ENCODE measurements around the gene C6. TPM values are rescaled to one million over a fixed set of nuclear protein-coding genes. Genes with fewer than 3 reads are reported as not detected.

The C6 gene
- total and polyA plus RNA-seq, 8 donors: 26.6 to 116 (median 60.7) TPM

DNA sequence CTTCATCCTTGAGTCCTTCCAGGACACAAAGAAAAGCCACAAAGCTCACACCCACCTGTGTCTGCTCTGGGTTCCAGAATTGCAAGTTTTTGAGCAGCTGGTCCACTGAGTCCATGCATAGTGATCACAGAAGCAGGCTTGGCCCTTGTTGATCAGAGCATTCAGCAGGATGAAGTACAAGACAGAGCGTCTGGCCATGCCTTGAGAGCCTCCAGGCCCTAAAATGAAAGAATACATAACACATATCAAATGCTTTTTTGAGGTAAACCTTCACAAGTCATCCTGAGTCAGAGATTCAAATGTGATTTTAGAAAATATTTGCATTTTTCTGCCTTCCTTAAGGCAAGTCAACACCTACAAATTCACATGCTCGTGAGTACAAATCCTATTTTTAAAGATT is 10.3 kb downstream of the C6 start:
- H3K4me3 ChIP-seq: no peak overlapping the region
- peaks cover 0 to 1% (median 0%) of the 10 kb centered on the region in 3 donors for H3K36me3 ChIP-seq
- DNase-seq (no peak), ATAC-seq (no peak), FAIRE-seq (no peak)
- 92 to 96% methylated on average over 2 of the region's 2 CpGs for WGBS, 2 donors
- no peaks in the 10 kb centered on the region for H3K4me1 ChIP-seq
- peaks cover 0 to 7% (median 0%) of the 10 kb centered on the region in 4 donors for H3K9me3 ChIP-seq
- no peak overlapping the region for H3K27ac ChIP-seq
- TF ChIP-seq, protein P1, sequence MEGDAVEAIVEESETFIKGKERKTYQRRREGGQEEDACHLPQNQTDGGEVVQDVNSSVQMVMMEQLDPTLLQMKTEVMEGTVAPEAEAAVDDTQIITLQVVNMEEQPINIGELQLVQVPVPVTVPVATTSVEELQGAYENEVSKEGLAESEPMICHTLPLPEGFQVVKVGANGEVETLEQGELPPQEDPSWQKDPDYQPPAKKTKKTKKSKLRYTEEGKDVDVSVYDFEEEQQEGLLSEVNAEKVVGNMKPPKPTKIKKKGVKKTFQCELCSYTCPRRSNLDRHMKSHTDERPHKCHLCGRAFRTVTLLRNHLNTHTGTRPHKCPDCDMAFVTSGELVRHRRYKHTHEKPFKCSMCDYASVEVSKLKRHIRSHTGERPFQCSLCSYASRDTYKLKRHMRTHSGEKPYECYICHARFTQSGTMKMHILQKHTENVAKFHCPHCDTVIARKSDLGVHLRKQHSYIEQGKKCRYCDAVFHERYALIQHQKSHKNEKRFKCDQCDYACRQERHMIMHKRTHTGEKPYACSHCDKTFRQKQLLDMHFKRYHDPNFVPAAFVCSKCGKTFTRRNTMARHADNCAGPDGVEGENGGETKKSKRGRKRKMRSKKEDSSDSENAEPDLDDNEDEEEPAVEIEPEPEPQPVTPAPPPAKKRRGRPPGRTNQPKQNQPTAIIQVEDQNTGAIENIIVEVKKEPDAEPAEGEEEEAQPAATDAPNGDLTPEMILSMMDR (IDR thresholded peaks at IDR 0.05): no peak
- no peaks in the 10 kb centered on the region for H3K27me3 ChIP-seq
- intact Hi-C loops (cut with DNase I): no loop called here

DNA sequence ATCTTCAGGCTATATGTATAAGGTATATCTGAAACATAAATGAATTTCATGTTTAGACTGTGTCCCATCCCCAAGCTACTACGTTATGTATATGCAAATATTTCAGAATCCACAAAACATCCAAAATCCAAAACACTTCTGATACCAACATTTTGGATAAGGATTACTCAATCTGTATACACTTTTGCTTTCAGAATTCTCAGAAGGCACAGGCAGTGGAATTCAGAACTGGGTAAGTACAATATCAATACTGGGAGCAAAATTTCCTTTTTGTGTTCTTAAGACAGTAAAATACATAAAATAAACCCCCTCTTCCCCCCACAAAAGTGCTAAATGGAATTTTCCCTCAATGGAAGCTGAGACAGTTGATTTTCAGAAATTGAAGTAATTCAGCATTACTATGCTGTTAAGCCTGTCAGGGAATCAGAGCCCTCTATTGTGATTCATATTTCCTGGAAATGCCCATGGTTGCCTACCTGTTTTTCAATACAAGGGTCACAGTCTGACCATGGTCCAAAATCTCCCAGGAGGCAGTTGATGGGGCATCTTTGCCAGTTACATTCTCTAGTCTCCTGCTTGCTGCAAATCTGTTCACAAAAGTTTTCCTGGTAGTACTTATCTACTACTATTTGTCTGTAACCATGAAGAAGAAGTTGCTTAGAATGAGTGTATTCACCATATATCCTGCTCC is 12.1 kb downstream of the C6 start:
- H3K27me3 ChIP-seq: no peaks in the 10 kb centered on the region
- FAIRE-seq (no peak), DNase-seq (no peak), ATAC-seq (no peak)
- 78 to 92% methylated on average over 1 of the region's 1 CpG for WGBS, 2 donors
- TF ChIP-seq, protein P1 (IDR thresholded peaks at IDR 0.05): no peak
- intact Hi-C loops (cut with DNase I): no loop called here
- no peak overlapping the region for H3K4me3 ChIP-seq
- H3K9me3 ChIP-seq: peaks cover 0 to 7% (median 0%) of the 10 kb centered on the region in 4 donors
- no peak overlapping the region for H3K27ac ChIP-seq
- H3K36me3 ChIP-seq: peaks cover 0 to 4% (median 0%) of the 10 kb centered on the region in 3 donors
- no peaks in the 10 kb centered on the region for H3K4me1 ChIP-seq

DNA sequence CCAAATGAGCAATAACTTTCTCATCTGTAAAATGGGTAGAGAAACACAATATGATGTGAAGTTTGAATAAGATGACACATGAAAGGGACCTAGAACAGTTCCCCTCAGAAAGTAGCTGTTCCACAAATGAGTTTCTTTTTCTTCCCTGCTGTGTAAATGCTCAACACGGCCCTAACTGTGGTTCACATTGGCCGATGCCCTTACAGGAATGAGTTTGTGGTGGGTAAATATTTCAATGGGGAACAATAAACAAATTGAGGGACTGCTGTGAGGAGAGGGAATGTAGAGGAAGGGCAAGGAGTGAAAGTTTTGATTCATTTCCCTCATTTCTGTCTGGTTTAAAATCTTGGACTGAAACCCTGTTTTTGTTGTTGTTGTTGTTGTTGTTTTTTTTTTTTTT is 12.8 kb downstream of the C6 start:
- Histone ChIP-seq H3K4me1 (no peaks in the 10 kb centered on the region), H3K27me3 (no peaks in the 10 kb centered on the region), H3K4me3 (no peak overlapping the region), H3K27ac (no peak overlapping the region), H3K36me3 (peaks cover 0 to 4% (median 0%) of the 10 kb centered on the region in 3 donors), H3K9me3 (peaks cover 0 to 5% (median 0%) of the 10 kb centered on the region in 4 donors)
- 77 to 84% methylated on average over 2 of the region's 2 CpGs for WGBS, 2 donors
- no peak for DNase-seq
- intact Hi-C loops (cut with DNase I): no loop called here
- FAIRE-seq: no peak
- TF ChIP-seq, protein P1 (IDR thresholded peaks at IDR 0.05): no peak
- ATAC-seq: no peak

DNA sequence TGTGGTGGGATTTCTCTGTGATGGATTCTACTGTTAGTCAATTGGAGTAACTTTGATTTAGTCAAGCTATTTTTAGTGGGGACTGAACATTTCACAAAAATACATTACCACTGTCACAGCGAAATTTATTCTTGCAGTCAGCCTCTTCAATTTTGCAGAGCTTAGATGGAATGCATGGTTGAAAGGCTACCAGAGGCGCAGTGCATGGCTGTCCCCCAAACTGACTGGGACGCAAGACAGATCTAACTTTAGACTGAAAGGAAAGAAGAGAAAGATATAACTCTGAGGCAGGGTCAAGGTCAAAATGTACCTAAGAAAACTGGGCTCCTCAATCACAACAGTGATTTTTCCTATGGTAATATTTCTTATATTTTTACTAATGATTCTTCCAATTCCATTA is 13.7 kb downstream of the C6 start:
- TF ChIP-seq, protein P1 (IDR thresholded peaks at IDR 0.05): no peak
- Histone ChIP-seq H3K27ac (no peak overlapping the region), H3K4me3 (no peak overlapping the region), H3K9me3 (no peaks in the 10 kb centered on the region), H3K36me3 (peaks cover 0 to 4% (median 0%) of the 10 kb centered on the region in 3 donors), H3K27me3 (no peaks in the 10 kb centered on the region), H3K4me1 (peaks cover 0 to 3% (median 2%) of the 10 kb centered on the region in 3 donors)
- no peak for FAIRE-seq
- no peak for DNase-seq
- 57 to 80% methylated on average over 3 of the region's 3 CpGs for WGBS, 2 donors
- ATAC-seq: no peak
- intact Hi-C loops (cut with DNase I): no loop called here

DNA sequence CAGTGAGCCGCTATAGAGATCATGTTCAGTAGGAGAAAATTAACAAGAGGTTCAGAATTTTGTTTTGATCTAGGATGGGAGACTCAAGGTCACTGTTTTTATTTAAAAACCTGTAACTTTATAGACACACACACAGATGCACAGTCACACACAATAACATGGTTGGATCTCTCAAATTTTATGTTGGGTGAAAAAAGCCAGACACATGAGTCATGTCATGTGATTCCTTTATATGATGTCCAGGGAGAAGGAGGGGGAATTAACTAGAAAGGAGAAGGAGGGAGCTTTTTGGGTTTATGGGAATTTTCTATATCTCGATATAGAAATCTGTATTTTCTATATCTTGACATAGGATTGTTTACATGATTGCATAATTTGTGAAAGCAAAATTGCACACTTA is 17.1 kb downstream of the C6 start:
- Histone ChIP-seq H3K36me3 (peaks cover 0 to 4% (median 0%) of the 10 kb centered on the region in 3 donors), H3K4me3 (no peak overlapping the region), H3K27ac (no peak overlapping the region), H3K4me1 (peaks cover 8 to 23% (median 22%) of the 10 kb centered on the region in 3 donors), H3K27me3 (no peaks in the 10 kb centered on the region), H3K9me3 (no peaks in the 10 kb centered on the region)
- intact Hi-C loops (cut with DNase I): no loop called here
- ATAC-seq: no peak
- TF ChIP-seq, protein P1 (IDR thresholded peaks at IDR 0.05): no peak
- WGBS, 2 donors: 96 to 98% methylated on average over 2 of the region's 2 CpGs
- DNase-seq: no peak
- no peak for FAIRE-seq
